GM21390 (cell line): ENCODE results near the gene BSG.
"Not testable (repeated sequence)": the region's sequence is repeated elsewhere in the genome, so short reads cannot be mapped to it uniquely, and the experiment has no call there.

Source experiments
- ATAC-seq: cut with Tn5 transposase; IDR thresholded peaks from one replicate; pipeline ENCODE4 v1.9.1; 2021; ENCODE audit not compliant: unreplicated experiment

BSG gene

DNA sequence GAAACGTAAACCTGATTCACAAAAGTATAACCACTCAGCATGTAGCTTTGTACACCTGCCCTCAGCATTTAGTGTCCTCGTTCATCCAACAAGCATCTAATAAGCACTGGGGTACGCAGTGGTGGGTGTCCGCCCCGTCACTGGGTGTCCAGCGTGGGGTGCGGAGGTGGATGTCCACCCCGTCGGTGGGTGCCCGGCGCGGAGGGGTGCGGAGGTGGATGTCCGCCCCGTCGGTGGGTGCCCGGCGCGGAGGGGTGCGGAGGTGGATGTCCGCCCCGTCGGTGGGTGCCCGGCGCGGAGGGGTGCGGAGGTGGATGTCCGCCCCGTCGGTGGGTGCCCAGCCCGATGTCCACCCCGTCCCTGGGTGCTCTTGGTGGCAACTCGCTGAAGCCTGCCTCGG, 12.8 kb downstream of the BSG start:
- not testable (repeated sequence) for ATAC-seq

DNA sequence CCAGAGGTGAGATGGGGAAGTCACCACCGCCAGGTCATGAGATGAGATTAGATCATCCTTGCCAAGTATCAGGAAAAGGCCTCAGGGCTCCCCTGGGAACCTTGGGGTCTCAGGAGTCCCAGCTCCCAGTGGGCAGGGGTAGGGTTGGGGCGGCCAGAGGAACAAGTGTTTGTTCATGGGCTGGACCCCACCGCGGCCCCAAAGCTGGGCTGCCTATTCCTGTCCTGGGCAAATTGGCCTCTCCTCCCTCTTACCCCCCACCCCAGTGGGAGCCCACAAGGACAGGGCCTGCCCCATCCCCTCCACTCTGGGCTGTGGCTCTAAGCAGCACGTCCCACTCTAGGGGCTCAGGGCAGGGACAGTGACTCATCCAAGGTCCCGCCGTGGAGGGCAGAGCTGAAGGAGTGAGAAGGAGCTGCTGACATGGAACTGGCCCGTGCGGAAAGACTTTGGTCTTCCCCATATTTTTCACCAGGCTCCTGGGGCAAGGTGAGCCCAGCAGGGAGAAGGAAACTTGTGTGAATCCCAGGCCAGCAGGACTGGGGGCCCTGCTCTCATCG, 13.2 kb downstream of the BSG start:
- ATAC-seq, result no peak

DNA sequence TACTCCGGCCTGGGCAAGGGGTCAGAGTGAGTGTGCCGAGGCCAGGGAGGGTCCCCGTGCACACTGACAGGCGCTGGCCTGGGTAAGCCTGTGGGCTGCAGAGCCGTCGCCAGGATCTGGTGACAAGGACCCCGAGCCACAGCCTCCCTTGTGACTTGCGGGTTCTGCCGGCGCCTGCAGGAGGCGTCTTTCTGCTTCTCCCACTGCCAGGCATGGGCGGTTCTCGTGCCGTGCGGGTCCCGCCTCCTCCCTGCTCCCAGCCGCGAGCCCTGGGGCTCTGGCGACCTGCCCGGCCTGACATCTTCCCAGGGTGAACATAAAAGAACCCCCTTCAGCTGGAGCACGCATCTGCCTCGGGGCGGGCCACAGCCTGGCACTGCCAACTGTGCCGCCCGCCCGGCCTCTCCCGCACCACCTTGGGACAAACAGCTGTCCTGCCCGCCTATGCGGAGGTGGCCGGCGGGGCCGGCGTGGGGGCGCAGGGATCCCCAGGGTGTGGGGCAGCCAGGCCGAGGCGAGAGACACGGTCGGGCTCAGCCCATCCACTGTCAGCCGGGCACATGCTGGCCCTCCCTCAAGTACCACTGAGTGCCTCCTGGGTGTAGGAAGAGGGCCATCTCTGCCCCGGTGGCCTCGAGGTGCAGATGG, 15.8 kb downstream of the BSG start:
- no peak for ATAC-seq

DNA sequence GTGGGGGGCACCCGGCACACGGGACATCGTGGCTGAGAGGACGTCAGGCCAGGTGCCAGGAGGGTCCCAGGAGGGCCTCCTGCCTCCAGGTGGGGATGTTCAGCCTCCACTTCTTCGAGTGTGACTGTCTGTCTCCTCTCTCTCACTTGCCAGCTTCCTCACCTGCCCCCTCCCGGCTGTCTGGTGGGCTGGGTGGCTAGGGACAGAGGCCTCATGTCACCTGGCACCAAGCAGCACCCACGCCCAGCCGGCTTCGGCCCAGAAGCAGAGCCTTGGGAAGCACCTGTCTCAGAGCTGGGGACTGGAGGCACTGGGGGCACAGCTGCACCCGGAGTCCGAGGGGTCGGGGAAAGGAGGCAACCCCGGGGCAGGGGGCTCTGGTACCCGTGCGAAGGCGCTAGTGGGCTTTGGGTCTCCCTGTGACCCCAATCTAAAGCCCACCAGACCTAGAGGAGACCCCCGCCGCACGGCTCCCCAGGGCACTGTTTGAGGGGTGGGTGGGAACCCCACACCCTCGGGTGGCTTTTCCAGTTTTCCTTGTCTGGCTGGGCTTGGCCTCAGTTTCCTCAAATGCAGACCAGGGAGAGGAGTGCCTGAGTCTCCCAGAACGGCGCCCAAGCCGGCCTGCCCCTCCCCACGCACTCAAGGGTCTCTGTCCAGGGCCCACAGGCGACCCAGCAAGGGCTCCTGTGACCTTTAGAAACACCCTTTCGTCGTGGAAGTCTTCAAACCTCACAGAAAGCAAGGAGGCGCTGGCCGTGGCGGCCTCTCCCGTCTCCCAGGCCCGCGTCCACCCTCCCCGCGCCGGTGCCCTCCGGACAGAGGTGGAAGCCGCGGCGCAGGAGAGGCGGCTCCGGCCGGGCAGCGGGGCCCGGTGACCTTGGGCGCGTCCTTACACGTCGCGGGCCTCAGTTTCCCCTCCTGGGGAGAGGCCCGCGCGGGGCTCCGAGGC, 16.6 kb downstream of the BSG start:
- no peak for ATAC-seq

DNA sequence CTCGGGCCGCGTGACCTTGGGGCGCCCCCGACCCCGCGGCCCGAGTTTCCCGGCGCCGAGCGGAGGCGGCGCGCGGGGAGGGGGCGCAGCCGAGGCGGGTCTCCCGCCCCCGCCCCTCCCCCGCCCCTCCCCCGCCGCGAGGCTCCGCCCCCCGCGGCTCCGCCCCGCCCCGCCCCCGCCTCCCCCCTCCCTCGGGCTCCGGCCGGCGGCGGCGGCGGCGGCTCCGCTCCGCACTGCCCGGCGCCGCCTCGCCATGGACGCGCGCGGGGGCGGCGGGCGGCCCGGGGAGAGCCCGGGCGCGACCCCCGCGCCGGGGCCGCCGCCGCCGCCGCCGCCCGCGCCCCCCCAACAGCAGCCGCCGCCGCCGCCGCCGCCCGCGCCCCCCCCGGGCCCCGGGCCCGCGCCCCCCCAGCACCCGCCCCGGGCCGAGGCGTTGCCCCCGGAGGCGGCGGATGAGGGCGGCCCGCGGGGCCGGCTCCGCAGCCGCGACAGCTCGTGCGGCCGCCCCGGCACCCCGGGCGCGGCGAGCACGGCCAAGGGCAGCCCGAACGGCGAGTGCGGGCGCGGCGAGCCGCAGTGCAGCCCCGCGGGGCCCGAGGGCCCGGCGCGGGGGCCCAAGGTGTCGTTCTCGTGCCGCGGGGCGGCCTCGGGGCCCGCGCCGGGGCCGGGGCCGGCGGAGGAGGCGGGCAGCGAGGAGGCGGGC, 17.4 kb downstream of the BSG start, which contains the start of gene HCN2:
Gene HCN2, plus strand, starts transcription at position 189 of the 703 bp plus-strand sequence. Its CDS starts 65 bp downstream, at position 254.
- no peak for ATAC-seq

DNA sequence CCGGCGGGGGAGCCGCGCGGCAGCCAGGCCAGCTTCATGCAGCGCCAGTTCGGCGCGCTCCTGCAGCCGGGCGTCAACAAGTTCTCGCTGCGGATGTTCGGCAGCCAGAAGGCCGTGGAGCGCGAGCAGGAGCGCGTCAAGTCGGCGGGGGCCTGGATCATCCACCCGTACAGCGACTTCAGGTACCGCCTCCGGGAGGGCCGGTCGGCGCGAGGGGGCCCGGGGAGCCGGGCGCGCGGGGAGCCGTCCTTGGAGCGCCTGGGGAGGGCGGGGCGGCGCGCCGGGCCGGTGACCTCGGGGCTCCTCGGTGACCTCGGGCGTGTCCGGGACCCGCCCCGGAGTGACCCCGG, 18.0 kb downstream of the BSG start:
- no peak for ATAC-seq

DNA sequence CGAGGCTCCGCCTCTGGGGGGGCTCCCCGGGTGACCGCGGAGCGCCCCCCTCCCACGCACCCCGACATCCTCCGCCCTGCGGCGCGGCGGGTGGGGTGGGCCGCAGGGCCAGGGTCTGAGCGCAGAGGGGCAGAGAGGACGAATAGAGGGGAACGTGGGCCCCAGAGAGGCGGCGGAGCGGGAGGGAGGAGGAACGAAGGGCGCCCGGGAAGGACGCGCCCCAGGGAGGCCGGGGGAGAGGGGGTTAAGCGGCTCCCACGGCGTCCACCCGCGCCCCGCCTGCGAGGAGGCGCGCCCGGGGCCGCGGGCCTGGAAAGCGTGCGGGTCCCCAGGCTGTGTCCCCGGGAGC, 18.3 kb downstream of the BSG start:
- ATAC-seq, result no peak

DNA sequence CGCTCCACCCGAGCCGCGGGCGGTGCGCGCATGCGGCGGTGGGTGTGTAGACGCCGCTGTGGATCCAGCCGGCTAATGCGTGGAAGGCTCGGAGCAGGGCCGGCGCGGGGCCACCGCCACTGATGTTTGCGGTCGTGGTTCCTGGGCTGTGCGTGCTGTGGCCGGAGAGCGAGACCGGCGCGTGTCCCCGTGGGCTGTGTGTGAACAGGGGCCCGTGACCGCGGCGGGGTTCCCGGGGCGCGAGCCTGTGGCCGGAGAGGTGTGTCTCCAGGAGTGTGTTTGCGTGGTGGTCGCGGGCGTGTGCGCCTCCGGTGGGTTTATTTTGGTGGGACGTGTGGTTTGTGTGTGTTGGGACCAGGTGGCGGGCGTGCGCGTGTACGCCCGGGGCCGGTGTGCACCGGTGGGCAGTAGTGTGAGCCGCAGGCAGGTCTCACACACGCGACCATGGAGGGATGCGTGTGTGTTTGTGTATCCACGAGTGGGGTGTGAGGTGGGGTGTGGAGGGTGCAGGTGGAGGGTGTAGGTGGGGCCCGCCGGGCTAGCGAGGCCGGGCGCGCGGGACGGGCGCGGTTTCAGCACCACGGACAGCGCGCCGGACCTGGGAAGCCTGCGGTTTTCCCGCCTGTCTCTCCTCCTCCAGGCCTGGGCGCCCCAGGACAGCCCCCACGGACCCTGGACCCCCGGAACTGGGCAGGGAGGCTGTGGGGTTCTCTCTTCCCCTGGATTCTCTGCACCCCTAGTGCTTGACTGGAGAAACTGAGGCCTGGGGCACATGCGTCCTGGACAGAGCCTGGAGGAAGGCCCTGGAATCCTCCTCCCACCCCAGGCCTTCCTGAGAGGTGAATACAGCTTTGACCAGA, 18.9 kb downstream of the BSG start:
- no peak for ATAC-seq

DNA sequence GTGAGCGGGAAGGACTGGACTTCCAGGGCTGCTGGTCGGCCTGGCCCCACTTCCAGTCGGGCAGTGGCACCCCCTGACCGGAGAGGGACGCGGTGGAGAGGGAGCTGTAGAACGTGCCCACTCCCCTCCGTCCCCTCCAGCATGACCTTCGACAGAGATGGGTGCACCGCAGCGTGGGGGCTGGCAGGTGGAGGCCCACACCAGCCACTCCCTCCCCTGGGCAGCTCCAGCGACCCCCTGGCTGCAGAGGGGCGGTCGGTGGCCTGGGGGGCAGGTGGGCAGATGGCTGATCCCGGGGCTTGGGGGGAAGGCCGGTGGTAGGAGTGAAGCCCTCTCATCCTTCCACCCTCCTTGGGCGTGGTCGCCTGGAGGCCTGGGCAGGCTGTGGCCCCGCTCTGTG, 19.7 kb downstream of the BSG start:
- ATAC-seq, result no peak

DNA sequence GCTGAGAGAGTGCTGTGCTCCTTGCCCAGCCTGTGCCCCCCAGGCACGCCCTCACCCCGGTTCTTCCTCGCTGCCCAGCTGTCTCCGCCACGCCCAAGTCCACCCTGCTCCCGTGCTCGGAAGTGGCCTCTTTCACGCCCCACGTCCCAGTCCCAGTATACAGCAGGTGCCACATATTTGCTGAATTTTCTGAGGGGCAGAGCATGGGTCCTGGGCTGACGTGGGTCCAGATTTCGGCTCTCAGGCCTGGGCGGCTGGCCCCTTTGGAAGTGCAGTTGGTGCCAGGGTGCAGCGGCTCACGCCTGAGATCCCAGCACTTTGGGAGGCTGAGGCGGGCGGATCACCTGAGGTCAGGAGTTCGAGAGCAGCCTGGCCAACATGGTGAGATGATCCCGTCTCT, 20.7 kb downstream of the BSG start:
- ATAC-seq, result no peak

DNA sequence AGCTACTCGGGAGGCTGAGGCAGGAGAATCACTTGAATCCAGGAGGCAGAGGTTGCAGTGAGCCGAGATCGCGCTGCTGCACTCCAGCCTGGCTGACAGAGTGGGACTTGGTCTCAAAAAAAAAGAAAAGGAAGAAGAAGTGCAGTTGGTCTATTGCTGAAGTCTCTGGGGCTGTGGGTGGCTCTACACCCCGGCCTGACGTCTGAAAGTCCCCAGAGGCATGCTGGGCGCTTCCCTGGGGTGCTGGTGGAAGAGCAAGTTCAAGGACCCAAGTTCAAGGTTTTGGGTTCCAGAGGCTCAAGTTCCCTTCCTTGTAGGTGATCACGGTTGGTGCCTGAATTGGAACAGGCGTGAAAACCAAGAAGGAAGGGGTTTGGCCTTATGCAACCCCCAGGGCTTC, 21.1 kb downstream of the BSG start:
- ATAC-seq, result no peak

DNA sequence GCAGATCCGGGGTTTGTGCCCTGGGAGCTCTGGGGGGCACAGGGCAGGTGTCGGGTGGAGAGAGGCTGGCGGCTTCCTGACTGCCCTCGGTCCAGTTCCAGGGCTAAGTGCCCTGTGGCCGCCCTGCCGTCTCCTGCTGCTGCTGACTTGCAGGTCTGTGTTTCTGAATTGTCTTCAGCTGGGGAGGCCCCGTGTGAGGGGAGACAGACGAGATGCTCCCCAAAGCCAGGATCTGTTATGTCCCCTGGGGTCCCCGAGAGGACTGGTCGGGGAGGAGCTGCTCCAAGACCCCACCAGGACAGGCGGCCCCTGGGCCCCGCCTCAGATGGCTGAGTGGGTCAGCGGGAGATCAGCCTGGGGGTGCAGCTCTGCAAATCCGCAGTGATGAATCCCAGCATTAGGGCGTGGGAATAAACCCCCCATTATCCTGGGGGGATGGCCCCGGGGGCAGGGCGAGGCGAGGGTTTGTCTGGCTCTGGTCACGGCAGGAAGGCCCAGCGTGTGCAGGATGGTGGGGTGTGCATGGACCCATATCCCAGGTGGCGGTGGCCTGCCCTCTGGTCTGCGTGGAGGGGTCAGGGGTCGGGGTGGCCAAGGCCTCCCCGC, 22.0 kb downstream of the BSG start:
- ATAC-seq, result no peak

DNA sequence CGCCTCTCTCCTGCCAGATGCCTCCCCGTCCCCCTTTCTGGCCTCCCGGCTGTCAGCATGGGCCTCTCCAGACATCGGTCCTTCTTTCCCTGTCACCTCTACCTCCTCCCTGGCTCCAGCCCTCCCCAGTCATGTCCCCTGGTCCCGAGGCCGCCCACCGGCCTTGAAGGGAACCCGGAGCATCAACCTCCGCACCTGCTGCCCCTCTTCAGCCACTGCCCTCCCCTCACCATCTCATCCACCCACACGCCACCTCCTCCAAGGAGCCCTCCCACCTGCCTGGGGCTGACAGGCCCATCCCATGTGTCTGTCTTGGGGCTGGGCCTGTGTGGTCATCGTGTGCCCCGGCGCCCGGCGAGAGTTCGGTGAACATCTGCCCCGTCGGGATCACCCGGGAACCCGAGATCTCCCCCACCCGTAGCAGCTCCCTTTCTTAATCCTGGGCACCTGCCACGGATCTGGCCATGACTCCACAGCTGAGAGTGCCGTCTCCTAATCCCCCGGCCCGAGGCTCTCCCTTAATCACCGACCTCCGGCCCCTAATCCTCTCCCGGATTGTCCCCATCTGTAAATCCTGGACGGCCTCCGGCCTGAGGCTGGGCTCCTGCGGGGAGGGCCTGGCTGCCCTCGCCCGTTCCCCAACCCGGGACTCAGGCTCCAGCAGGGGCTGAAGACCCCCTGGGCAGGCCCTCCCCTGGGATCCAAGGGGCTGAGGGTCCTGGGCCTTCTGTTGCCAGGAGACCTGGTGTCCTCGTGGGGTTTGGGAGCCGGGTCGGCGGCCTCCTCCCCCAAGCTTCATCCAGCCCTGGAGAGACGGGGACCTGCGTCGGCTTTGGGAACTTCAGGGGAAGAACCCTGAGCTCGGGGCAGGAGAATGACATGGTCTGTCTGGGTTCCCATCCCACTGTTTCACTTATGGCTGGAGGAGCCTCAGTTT, 23.2 kb downstream of the BSG start:
- no peak for ATAC-seq

DNA sequence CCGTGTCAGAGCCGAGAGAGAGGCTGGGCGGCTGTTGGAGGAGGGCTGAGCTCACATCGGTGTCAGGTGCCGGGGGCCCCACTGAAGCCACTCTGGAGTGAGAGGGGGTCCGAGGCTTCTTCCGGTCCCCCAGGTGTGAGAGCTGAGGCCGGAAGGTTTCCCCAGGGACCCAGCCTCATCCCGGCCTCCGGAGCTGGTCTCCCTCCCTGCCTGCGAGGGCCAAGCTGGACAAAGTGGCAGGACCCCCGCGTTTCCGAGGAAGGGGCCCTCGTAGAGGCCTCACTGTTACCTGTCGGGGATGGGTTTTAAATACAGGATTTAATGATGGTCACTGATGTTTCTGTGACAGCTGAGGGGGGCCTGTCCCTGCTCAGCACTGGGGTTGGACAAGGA, 23.9 kb downstream of the BSG start:
- no peak for ATAC-seq

DNA sequence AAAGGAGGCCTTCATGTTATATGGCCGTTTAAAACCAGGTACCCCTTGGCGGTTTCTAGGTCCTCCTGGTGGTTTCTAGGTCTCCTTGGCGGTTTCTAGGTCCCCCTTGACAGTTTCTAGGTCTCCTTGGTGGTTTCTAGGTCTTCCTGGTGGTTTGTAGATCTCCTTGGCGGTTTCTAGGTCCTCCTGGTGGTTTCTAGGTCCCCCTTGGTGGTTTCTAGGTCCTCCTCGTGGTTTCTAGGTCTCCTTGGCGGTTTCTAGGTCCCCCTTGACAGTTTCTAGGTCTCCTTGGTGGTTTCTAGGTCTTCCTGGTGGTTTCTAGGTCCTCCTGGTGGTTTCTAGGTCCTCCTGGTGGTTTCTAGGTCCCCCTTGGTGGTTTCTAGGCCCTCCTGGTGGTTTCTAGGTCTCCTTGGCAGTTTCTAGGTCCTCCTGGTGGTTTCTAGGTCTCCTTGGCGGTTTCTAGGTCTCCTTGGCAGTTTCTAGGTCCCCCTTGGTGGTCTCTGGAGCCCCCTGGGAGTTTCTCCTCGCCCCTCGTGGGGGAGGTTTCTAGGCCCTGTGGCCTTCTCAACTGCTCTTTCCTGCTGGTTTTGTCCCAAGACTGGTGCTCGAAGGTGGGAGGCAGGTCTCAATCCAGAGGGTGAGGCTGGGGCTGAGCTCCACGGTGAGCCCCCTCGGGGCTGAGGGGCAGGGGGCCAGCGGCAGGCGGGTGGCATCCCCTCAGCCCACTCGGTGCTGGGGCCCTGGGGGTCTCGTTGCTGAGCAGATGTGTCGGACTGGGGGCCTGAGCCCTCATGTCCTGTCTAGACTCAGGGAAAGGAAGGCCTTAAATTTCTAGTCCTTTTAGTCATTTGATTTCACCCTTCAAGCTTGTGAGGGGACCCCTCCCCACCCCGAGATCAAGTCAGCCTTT, 25.3 kb downstream of the BSG start:
- ATAC-seq, result no peak

DNA sequence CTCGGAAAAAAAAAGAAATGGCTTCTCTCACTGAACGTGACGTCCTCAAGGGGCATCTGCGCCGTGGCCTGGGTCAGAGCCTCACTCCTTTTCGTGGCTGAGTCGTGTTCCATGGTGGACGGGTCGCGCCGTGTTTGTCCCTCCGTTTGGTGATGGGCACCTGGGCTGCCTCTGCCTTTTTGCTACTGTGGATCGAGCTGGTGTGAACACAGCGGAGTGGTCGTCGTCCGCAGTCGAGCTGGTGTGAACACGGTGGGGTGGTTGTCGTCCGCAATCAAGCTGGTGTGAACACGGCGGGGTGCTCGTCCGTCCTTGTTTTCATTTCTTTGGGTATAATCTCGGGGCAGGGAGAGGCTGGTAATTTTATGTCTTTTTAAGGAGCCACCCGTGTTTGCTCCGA, 28.9 kb downstream of the BSG start:
- ATAC-seq, result no peak

DNA sequence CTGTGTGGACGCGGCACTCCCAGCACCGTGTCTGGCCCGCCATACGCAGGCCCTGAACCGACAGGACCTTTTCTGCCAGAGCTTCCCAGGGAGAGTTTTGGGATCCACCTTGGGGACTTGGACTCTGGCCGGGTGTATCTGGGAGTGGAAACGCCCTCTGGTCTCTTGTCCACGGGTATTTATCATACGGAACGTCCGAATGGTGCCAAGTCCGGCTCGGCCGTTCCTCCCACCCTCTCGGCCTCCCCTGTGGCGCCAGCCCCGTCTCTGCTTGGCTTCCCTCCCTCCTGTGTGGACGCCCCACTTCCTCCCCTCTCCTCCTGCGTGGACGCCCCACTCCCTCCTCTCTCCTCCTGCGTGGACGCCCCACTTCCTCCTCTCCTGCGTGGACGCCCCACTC, 29.4 kb downstream of the BSG start:
- no peak for ATAC-seq
